NCI-H2081 (cell line): Measurements from ENCODE around the gene WNK1.
"Not testable (repeated sequence)": the region's sequence is repeated elsewhere in the genome, so short reads cannot be mapped to it uniquely, and the experiment has no call there.

Experiments
- DNase-seq, 2 experiments: peaks; one replicate each; lab custom pipeline; 2025; lab: John Stamatoyannopoulos, UW

Gene WNK1

DNA sequence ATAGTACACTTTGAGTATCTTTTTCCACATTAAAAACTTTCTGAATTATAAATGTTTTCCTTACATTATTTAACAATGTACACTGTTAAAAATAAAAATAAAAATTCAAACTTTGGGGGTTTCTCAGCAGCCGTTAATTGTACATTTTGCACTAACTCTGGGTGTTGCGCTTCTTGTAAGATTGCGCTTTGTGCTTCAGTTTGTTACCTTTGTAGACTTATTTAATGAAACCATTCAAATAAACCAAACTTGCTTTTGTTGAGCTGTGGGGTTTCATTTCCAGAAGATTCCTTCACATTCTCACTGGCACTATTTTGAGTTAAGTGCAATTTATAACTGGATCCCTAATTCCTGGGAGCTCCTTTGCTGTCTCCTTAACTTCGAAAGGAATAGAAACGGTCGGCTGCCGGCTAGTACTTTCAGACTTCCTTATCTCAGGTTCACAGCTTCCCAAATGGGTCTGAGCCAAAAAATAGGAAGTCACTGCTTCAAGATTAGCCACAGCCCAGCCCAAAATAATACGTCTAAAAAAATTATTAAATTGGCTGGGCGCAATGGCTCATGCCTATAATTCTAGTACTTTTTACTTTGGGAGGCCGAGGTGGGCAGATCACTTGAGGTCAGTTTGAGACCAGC lies 158.9 kb downstream of the WNK1 start:
- no peak for DNase-seq

DNA sequence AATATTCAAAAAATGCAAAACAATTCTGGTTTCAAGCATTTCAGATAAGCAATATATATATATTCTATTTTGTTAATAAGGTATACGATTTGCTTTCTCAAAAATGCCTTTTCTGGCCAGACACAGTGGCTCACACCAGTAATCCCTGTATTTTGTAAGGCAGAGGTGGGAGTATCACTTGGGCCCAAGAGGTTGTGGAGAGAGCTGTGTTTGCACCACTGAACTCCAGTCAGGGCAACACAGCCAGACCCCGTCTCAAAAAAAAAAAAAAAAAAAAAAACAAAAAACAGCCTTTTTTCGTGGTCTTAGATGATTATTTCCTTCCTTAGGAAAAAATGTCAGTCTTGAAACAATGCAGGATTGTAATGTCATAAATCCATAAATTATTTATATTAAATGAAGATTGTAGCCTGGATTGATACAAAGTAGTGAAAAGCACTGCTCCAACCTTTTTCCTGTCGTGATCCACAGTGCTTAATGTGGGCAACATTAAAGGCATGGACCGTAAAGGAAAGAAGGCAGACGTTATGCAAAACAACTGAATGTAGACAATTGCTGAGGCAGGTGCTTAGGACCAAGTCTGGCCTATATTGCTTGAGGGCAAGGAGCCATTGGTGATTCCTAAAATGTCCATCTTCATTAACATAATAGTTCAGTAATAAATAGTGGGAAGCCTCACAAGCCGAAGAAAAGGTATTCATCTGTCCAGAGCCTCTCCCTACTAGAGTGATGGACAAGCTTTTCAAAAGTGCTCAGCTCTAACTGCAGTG lies 160.3 kb downstream of the WNK1 start:
- no peak for DNase-seq

DNA sequence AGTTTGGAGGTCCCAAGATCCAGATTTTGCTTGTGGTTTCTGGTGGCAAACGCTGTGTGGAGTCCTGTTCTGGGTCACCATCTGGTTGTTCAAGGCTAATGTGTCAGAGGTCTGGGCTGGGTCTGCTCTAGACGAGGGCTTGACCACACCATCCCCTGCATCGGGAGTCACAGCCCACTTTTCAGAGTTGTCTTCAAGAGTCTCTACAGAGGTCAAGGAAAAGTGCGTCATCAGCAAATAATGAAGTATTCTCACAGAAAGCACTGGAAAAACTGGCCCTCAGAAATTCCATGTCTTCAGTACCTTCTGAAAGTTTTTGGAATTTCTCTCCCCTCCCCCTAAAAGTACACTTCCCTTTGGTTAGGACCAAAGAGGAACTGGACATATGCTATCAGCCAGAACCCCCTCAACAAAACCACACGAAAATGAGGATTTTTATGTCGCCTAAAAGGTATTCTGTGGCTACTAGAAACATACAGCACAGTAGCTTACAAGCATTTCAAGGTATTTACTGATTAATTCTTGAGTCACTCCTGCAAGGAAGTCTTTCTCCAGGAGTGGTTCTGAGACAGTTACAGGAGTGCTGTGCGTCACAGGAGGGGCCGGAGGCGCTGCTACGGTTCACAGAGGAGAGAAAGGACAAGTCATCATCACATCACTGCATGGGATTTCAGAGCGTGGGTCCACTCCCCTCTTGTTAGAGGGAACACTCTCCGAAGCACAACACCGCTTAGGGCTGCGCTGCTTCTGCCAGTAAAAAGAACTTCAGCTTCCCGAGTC lies 161.7 kb downstream of the WNK1 start:
- no peak for DNase-seq

DNA sequence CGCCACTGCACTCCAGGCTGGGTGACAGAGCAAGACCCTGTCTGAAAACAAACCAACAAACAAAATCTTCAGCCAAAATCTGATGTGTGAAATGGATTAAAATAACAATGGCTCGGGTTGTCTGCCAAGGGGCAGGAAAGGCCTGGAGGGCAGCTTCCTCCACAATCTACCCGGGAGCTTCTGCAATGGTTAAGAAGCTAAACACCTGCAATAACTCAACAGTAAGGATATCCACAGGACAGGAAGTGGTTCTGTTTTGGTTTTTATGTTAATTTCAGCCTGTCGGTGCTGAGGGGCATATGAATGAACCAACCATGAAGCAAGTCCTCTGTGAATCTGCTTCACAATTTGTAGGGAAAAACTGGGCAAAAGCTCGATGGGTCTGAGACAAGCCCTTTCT lies 162.7 kb downstream of the WNK1 start:
- no peak for DNase-seq

DNA sequence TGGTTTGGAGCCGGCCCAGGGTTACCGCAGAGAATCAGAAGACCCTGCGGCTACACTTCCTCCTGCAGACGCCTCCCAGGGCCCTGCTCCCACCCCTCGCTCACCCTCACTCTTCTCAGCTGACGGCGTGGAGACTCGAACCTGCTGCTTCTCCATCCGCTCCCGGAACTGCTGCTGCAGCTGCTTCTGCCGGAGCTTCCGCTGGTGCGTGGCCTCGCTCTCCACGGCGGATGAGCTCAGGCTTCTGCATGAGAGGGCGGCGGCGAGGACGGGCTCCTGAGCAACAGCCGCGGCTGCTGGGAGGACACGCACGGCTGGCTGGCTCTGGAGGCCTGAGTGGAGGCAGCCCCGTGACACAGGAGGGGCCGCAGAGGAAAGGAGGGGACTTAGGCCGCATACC lies 163.9 kb downstream of the WNK1 start:
- DNase-seq: no peak

DNA sequence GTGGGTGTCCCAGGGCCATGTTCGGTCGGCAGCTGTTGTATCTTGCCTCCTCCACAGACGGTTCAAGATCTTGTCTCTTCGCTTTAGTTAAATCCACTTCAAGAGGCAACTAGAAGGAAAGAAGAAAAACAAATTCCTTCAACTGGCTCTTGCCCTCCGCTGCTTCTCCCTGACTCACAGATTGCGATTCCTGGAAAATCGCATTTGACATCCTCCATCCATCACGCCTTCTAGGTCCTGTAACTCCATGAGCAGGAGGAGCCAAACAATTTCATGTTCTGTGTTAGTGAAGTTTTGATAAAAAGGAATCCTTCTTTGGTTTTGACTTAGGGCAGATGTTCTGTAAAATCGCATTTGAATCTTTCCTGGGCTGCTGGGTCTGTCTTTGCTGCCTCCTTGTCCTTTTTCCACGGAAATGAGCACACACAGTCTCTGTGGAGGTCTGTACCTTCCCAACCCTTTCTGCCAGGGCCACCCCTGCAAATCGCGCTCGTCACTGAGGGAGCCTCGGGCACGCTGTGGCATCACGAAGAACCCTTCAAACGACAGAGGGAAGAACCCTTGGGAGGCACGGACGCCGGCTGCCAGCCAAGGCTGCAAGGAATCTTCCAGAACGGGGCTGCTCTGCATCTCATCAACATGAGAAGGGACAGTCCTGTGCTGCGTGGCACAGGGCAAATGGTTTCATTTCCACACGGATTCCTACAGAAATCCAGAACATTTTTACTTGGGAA lies 164.5 kb downstream of the WNK1 start:
- DNase-seq: no peak

DNA sequence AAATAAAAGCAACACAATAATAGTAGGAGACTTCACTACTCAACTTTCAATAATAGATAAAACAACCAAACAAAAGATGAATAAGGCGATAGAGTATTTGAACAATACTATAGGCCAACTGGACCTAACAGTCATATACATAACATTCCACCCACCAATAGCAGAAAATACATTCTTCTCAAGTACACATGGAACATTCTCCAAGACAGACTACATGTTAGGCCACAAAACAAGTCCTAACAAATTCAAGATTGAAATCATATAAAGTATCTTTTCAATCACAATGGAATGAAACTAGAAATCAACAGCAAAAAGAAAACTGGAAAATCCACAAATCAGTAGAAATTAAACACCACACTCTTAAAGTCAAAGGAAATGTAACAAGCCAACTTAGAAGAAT lies 168.3 kb downstream of the WNK1 start:
- DNase-seq: no peak

DNA sequence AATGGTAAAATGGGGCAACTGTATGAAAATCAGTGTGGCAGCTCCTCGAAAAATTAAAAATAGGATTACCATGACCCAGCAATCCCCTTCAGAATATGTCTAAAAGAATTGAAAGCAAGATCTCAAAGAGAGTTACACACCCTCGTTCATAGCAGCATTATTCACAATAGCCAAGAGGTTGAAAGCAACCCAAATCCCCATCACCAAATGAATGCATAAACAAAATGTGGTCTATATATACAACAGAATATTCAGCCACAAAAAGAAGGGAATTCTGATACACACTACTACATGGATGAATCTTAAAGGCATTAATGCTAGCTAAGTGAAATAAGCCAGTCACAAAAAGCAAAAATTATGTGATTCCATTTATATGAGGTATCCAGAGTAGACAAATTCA lies 169.9 kb downstream of the WNK1 start:
- no peak for DNase-seq

DNA sequence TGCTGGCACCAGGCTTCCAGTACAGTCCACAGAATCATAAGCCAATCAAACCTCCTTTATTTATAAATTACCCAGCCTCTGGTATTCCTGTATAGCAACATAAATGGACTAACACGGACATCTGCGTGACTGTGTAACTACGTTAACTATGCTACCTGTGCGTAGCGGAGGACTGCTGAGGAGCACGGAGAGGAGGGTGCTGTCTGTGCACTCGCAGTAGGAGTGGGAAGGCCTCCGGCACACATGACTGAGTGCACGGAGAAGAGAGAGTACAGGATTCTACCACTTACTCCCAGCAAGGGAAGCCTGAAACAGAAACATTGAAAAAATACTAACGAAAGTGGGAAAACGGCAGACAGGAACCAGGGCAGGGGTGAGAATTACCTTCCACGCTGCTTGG lies 174.3 kb downstream of the WNK1 start:
- no peak for DNase-seq

DNA sequence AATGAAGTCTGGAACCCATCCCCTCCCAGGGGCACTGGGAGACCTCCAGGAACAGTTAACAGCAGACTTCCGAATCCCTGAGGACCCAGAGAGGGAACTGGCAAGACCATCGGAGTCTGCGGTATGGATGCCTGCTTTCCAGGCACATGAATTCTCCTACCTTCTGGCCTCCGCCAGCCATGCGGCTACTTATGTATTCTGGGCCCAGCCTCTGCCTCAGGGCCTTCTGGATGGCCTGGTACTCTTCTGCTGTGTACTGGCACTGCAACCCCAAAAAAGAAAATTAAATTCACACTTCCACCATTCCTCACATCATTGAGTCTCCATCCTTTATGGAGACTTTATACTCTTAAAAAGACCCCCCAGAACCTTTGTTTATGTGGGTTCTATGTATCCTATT lies 178.7 kb downstream of the WNK1 start:
- no peak for DNase-seq

DNA sequence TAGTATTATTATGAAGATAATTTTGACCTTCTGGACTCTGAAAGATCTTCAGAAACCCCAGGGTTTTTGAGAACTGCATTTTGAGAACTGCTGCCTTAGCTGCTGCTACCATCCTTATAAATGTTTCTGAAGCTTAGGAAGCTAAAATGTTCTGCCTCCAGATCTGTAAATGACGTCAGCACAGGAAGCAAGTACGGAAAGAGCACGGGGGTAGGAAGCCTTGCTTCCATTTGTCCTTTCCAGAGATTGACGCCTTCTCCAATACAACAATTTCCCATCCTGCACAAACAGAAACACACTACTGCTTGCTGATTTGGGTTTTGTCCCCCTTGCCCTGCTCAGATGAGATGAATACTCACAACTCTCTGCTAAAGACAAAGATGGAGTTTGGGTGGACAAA lies 179.2 kb downstream of the WNK1 start:
- DNase-seq: no peak

DNA sequence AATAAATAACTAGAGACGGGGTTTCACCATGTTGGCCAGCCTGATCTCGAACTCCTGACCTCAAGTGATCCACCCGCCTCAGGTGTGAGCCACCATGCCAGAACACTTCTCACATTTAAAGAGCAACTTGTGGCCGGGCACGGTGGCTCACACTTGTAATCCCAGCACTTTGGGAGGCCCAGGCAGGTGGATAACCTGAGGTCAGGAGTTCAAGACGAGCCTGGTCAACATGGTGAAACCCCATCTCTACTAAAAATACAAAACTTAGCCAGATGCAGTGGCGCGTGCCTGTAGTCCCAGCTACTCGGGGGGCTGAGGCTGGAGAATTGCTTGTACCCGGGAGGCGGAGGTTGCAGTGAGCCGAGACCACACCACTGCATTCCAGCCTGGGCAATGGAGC lies 183.5 kb downstream of the WNK1 start:
- not testable (repeated sequence) for DNase-seq

DNA sequence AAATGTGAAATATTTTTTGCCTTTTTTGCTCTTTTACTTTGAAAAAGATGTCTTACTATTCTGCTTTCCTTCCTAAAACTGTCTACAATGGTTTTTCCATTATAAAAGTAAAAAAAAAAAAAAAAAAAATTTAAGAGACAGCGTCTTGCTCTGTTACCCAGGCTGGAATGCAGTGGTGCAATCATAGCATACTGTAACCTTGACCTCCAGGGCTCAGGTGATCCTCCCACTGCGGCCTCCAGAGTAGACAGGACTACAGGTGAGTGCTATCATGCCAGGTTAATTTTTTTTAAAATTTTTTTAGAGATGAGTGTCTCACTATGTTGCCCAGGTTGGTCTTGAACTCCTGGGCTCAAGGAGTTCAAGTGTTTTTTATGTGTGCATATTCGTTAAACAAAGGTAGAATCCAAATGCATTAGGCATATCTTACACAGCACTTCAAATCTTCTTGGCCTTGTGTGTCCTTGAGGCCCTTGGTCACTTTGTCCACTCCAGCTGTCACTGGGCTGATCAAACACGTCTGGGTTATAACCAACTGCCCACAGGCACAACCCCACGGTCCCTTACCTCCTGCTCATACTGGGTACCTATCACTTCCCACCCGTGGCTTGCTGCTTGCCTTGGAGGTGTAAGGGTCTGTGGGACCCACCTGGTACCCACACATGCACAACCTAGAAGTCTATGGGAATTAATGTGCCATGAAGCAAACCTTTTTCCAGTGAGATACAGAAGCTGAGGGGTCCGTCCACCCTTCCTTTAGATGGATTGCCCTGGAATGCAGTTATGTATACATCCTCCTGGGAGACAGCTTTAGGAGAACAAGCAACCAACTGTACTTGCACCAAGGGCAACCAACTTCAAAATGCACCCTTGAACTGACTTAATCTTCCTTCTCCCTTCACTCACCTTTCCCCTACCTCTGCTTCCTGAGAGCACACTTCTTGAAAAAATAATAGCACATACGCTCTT lies 184.3 kb downstream of the WNK1 start:
- DNase-seq: no peak

DNA sequence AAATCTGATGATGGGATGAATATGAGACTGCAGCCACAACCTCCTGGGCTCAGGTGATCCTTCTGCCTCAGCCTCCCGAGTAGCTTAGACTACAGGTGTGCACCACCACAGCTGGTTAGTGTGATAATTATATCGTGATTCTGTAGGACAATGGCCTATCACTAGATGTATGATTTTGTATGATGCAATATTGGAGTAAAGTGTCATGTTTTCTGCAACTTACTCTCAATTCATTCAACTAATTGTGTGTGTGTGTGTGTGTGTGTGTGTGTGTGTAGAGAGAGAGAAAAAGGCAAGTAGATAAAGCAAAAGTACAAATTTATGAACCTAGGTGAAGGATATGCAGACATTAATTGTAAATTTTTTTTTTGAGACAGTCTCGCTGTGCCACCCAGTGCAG lies 186.4 kb downstream of the WNK1 start:
- DNase-seq: no peak

DNA sequence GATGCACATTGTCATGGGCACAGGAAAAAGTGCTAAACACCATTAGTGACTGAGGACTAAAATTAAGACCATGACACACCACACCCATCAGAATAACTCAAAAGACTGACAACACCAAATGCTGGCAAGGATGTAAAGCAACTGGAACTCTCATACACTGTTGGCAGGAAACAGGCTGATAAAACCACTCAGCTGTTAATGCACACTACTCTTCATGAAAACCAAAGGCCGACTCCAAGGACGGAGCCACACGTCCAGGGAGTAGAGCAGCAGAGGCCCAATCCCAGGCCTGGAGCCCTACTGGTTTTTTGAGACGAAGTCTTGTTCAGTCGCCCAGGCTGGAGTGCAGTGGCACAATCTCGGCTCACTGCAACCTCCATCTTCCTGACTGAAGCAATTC lies 190.7 kb downstream of the WNK1 start:
- no peak for DNase-seq

DNA sequence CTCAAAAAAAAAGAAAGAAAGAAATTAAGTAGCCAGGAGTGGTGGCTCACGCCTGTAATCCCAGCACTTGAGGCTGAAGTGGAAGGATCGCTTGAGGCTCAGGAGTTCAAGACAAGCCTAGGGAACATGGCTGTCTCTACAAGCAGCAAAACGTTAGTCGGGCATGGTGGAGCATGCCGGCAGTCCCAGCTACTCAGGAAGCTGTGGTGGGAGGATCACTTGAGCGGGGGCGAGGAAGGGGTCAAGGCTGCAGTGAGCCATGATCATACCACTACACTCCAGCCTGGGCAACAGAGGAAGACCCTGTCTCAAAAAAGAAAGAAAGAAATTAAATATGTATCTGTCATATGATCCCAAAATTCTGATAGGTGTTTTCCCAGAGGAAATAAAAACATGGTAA lies 191.8 kb downstream of the WNK1 start:
- no peak for DNase-seq

DNA sequence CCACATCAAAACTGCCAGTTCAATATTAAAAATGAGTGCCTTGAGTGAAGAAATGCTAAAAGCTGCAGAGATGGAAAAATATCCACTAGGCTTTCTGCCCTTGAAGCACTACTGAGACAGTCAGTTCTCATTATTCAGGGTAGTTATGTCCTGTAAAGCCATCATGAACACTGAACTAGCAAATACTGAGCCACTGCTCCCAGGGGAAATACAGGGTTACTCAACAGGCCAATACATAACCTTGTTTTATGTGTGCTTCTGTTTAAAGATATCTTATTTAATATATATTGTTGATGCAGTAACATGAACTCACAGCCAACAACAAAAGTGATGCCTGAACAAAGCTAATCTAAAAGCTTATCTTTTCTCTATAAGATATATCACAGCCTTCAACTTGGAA lies 193.8 kb downstream of the WNK1 start:
- no peak for DNase-seq

DNA sequence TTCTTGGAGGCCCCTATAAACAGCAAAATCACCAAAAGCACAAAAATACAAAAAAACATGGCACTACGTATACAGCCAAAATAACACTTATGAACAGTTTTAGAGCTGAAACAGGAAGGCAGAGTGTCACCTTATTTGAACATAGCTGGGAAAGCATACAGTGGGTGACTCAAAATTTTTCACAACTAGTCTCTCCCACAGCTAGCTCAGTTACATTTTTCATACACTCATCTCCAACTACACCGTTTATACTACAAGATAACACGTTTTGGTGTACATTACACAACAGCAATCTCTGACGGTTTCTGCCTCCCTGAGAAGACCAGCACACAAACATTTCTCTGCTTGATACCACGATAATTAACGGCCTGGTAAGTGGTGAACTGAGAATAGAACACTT lies 194.3 kb downstream of the WNK1 start:
- DNase-seq: no peak

DNA sequence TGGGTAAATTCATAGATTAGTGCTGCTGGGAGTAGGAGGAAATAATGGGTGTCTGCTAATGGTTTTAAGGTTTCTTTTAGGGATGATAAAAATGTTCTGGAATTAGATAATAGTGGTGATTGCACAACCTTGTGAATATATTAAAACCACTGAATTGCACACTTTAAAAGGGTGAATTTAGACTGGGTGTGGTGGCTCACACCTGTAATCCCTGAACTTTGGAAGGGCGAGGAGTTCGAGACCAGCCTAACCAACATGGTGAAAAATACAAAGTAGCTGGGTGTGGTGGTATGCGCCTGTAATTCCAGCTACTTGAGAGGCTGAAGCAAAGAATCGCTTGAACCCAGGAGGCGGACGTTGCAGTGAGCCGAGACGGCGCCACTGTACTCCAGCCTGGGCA lies 195.9 kb downstream of the WNK1 start:
- no peak for DNase-seq

DNA sequence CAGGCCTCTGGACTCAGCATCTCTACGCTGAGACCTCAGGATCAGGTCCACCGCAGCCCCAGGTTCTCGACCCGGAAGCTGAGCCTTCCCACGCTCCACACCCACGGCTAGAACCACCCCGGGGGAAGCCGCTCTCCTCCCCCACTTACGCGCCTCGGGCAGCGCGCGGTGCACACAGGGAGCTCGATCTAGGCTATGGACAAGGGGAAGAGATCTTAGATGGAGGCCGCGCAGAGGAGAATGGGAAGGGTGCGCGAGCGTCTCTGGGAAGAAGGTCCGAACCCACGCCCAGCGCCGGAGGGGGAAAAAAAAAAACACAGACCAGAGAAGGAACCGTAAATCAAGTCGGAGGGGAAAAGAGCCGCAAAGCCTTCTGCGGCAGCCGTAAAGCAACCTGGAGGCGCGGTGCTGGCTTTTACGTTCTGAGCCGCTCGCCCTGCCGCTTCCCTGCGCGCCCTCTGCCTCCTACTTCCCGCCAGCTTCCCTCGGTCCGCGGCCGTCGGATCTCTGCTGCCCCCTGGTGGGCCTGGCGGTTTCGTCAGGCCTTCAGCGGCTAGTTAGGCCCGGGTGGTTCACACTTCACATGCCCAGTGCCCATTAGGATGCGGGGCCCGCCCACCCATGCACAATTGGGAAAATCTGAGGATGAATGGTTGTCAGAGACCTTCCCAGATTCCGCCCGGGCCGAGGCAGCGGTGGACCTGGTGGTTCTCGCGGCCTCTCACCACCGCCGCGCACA lies 197.2 kb downstream of the WNK1 start, which contains the start of gene RAD52:
Gene RAD52 (minus strand): TSS at position 242 of the 739 bp plus-strand sequence. CDS start 16,636 bp downstream, outside the sequence.
- peak; percentile 99 for DNase-seq
